Esophagus squamous epithelium (tissue), 5 donors: Measurements from ENCODE around the gene ALDH3A2. TPM values are rescaled to one million over a fixed set of nuclear protein-coding genes. Genes with fewer than 3 reads are reported as not detected.

Experiments
- DNase-seq: peaks from one replicate; lab custom pipeline; 2025; lab: John Stamatoyannopoulos, UW
- H3K27ac ChIP-seq, 4 donors: fragments of 200-600 bp; sonication (generic); one replicate each; pipeline ENCODE4 v1.5.1; 2016 to 2019; ENCODE audit warnings: mild to moderate bottlenecking in 1 of 4
- H3K27me3 ChIP-seq, 4 donors: fragments of 200-600 bp; sonication (generic); 1 replicate in 3 of 4; 2 replicates in 1 of 4; pipeline versions ENCODE4 v1.5.1 to v1.6.0; 2017 to 2021; ENCODE audit warnings: antibody characterized with exemption in 1 of 4
- H3K36me3 ChIP-seq, 3 donors: fragments of 200-600 bp; sonication (generic); one replicate each; pipeline ENCODE4 v1.5.1; 2016 to 2019
- H3K4me1 ChIP-seq, 3 donors: fragments of 200-600 bp; sonication (generic); one replicate each; pipeline ENCODE4 v1.5.1; 2017 to 2019
- H3K4me3 ChIP-seq, 4 donors: fragments of 200-600 bp; sonication (generic); 1 replicate in 3 of 4; 2 replicates in 1 of 4; pipeline ENCODE4 v1.5.1; 2016 to 2019; ENCODE audit warnings: mild to moderate bottlenecking in 2 of 4, moderate library complexity in 1 of 4
- H3K9me3 ChIP-seq, 3 donors: fragments of 200-600 bp; sonication (generic); one replicate each; pipeline ENCODE4 v1.5.1; 2016 to 2019
- POLR2A ChIP-seq, 4 donors: fragments of 450-650 bp; IDR thresholded peaks; one replicate each; pipeline ENCODE4 v1.6.1; 2017; ENCODE audit warnings: antibody characterized with exemption in 4 of 4, mild to moderate bottlenecking in 4 of 4, moderate library complexity in 3 of 4
- WGBS, 2 donors: methylation state at CpG; one replicate each; pipeline ENCODE4 v1.1.5; 2018; 5-methylcytosine and 5-hydroxymethylcytosine counted together
- intact Hi-C: fragments of 100-400 bp; cut with DNase I; formaldehyde crosslinking; loops from one replicate; pipeline ENCODE4 v1.15.0; 2022
- total RNA-seq, 4 donors: library from RNA; depleted of rRNA; stranded (reverse); fragments of >200 nt; gene quantifications; one replicate each; pipeline ENCODE4 v1.1.0, GENCODE V29; 2016
- TF ChIP-seq, protein P1 (sequence below), 6 experiments: fragments of 450-650 bp in 4 of 6; fragments of 200-600 bp in 2 of 6; sonication (generic) in 2 of 6; IDR thresholded peaks; one replicate each; pipeline ENCODE4 v1.5.1; 2016 to 2019; ENCODE audit warnings: antibody characterized with exemption in 6 of 6, mild to moderate bottlenecking in 4 of 6, moderate library complexity in 4 of 6
- donor health status: DM: yes; HTN: yes; CAD: no.

Gene ALDH3A2
- total RNA-seq, 4 donors from 2014 or later: 169 to 351 (median 305) TPM

DNA sequence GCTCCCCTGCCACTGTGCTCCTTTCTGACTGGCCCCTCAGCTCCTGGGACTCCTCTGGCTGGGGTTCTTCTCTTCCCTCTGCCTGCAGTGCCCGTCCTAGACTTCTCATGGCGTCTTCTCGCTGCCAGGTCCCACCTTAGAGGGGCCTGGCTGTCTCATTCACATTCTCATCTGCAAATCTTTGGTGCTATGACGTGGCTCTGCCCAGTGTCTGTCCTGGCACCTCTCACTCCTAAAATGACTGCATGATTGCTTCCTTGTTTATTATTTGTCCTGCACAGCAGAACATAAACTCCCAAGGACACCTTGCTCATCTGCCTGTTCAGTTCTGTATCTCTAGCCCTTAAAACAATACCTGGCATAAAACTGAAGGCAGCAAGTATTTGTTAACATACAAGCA lies 18.5 kb upstream of the ALDH3A2 start:
- Histone ChIP-seq H3K4me1 (no peaks in the 10 kb centered on the region), H3K27me3 (peaks cover 0 to 4% (median 0%) of the 10 kb centered on the region in 4 donors), H3K9me3 (no peaks in the 10 kb centered on the region), H3K36me3 (no peaks in the 10 kb centered on the region), H3K4me3 (no peak overlapping the region), H3K27ac (no peak overlapping the region)
- intact Hi-C loops: no loop called here
- no peak for TF ChIP-seq POLR2A (IDR thresholded peaks at IDR 0.05)
- TF ChIP-seq, protein P1, sequence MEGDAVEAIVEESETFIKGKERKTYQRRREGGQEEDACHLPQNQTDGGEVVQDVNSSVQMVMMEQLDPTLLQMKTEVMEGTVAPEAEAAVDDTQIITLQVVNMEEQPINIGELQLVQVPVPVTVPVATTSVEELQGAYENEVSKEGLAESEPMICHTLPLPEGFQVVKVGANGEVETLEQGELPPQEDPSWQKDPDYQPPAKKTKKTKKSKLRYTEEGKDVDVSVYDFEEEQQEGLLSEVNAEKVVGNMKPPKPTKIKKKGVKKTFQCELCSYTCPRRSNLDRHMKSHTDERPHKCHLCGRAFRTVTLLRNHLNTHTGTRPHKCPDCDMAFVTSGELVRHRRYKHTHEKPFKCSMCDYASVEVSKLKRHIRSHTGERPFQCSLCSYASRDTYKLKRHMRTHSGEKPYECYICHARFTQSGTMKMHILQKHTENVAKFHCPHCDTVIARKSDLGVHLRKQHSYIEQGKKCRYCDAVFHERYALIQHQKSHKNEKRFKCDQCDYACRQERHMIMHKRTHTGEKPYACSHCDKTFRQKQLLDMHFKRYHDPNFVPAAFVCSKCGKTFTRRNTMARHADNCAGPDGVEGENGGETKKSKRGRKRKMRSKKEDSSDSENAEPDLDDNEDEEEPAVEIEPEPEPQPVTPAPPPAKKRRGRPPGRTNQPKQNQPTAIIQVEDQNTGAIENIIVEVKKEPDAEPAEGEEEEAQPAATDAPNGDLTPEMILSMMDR (IDR thresholded peaks at IDR 0.05): no peak
- DNase-seq: no peak
- 82 to 93% methylated on average over 4 of the region's 4 CpGs for WGBS, 2 donors

DNA sequence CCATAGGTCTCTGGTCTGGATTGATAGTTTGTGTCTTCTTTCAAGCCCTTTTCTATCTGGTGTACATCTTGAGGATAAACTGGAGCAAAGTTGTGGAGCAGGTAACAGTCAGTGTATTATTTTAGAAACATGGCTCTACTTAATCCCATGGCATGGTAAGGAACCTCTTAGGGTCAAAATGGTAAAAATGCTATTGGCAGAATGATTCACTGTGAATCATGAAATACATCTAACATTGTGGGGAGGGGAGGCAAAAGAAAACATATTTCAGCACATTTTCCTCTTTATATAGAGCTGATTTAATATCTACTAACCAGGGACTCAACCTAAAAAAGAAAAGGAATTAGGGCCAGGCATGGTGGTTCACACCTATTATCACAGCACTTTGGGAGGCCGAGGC lies 17.9 kb upstream of the ALDH3A2 start:
- DNase-seq: no peak
- TF ChIP-seq, protein P1 (IDR thresholded peaks at IDR 0.05): no peak
- no peak for TF ChIP-seq POLR2A (IDR thresholded peaks at IDR 0.05)
- Histone ChIP-seq H3K9me3 (no peaks in the 10 kb centered on the region), H3K27ac (no peak overlapping the region), H3K36me3 (no peaks in the 10 kb centered on the region), H3K4me3 (no peak overlapping the region), H3K27me3 (peaks cover 0 to 4% (median 0%) of the 10 kb centered on the region in 4 donors), H3K4me1 (no peaks in the 10 kb centered on the region)
- WGBS, 2 donors: 82 to 100% methylated on average over 1 of the region's 1 CpG
- intact Hi-C loops: no loop called here

DNA sequence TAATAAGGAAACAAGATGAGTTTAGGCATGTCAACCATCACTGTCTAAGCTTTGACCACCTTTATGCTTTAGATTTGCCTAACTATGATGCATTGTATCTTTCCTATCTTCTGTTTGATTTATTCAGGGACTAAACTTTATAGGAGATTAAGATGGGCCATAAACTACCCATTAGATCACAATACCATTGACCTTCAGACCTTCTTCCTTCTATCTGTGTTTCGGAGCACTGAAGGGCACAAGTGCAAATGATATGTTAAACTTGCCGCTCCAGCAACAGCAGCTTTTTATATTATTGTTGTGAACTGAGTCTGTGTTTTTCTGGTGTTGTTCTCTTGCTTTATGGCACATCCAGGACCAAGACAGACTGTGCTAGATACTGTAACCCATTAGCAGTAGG lies 16.6 kb upstream of the ALDH3A2 start:
- no peak overlapping the region for H3K27ac ChIP-seq
- H3K4me1 ChIP-seq: no peaks in the 10 kb centered on the region
- no peaks in the 10 kb centered on the region for H3K9me3 ChIP-seq
- H3K27me3 ChIP-seq: peaks cover 0 to 4% (median 0%) of the 10 kb centered on the region in 4 donors
- intact Hi-C loops: no loop called here
- WGBS, 2 donors: 95 to 100% methylated on average over 2 of the region's 2 CpGs
- no peak overlapping the region for H3K4me3 ChIP-seq
- no peak for DNase-seq
- no peaks in the 10 kb centered on the region for H3K36me3 ChIP-seq
- no peak for TF ChIP-seq POLR2A (IDR thresholded peaks at IDR 0.05)
- TF ChIP-seq, protein P1 (IDR thresholded peaks at IDR 0.05): no peak

DNA sequence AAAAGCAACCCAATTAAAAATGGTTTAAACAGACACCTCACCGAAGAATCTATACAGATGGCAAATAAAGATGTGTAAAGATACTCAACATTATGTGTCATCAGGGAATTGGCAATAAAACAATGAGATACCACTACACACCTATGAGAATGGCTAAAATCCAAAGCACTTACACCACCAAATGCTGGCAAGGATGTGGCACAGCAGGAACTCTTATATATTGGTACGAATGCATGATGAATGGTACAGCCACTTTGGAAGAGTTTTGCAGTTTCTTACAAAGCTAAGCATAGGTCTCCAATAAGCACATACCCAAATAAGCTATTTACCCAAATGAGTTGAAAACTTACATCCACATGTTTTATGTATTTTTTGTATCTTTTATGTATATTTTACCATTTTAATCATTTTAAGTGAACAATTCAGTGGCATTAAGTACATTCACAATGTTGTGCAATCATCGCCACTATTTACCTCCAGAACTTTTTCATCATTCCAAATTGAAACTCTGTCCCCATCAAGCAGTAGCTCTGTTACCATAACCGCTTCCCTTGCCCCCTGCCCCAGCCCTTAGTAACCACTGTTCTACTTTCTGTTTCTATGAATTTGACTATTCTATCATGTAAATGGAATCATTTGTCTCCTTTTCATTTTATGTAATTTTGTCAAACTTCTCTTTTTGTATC lies 6.7 kb upstream of the ALDH3A2 start:
- no peaks in the 10 kb centered on the region for H3K9me3 ChIP-seq
- H3K27ac ChIP-seq: no peak overlapping the region
- WGBS, 2 donors: 62 to 68% methylated on average over 4 of the region's 4 CpGs
- H3K27me3 ChIP-seq: no peaks in the 10 kb centered on the region
- no peak overlapping the region for H3K4me3 ChIP-seq
- TF ChIP-seq, protein P1 (IDR thresholded peaks at IDR 0.05): no peak
- TF ChIP-seq POLR2A (IDR thresholded peaks at IDR 0.05): no peak
- DNase-seq: no peak
- no peaks in the 10 kb centered on the region for H3K36me3 ChIP-seq
- intact Hi-C loops: loop anchor here (10.0 kb wide), 1 partner anchor 127 kb away; no protein-coding TSS in a partner anchor
- H3K4me1 ChIP-seq: peaks cover 7 to 37% (median 7%) of the 10 kb centered on the region in 3 donors

DNA sequence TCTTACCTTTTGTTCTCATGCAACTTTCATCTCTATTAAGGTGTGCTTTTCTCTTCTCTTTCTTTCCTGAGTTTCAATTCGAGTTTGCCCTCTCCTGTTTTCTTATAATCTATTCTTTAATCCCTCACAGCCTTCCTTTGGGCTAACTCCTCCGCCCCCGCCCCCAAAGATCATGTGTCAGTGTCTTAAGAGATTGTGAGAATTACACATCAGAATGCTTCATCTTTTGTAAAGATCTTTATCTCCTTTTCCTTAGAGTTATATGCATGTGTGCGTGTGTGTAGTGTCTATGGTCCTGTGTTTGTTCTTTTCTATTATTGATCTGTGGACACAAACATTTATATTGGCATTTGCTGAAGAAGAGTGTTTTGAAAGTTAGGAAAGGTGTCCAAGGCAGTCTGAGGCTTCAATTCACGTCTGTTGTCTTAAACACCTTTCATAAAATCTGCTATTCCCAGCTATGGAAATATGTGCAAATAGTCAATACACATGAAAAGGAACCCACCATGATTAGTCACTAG lies 6.1 kb upstream of the ALDH3A2 start:
- Histone ChIP-seq H3K27ac (no peak overlapping the region), H3K9me3 (no peaks in the 10 kb centered on the region), H3K4me1 (peaks cover 12 to 43% (median 13%) of the 10 kb centered on the region in 3 donors), H3K4me3 (no peak overlapping the region), H3K27me3 (no peaks in the 10 kb centered on the region), H3K36me3 (no peaks in the 10 kb centered on the region)
- intact Hi-C loops: loop anchor here (10.0 kb wide), 1 partner anchor 128 kb away; no protein-coding TSS in a partner anchor
- DNase-seq: no peak
- TF ChIP-seq, protein P1 (IDR thresholded peaks at IDR 0.05): no peak
- no peak for TF ChIP-seq POLR2A (IDR thresholded peaks at IDR 0.05)
- WGBS, 2 donors: 58 to 75% methylated on average over 5 of the region's 5 CpGs
